GM12874 (cell line): ENCODE data around the gene ATG4D.
A peak's percentile ranks its signal among the peaks of the same experiment; 100 is the strongest.

Experiments used
- TF ChIP-seq, protein P1 (sequence below): IDR thresholded peaks from 2 replicates; pipeline ENCODE4 v1.5.1; 2011; ENCODE audit warnings: low read depth, mild to moderate bottlenecking, control low read depth, low read length, moderate library complexity; ENCODE audit not compliant: insufficient read depth

ATG4D gene

DNA sequence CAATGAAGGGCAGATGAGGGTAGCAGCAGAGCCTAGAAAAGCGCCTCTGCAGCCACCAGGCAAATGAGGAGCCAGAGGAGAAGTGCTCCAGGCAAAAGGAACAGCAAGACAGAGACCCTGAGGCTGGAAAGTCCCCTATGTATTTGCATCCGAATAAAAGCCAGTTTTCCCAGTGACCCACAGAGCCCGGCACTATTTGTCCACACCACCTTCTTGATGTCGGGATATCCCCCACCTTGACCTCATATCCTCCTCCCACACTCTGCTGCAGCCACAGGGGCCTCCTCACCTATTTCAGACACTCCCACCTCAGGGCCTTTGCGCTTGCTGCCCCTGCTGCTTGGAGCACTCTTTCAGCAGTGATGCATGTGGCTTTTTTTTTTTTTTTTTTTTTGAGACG, 6.6 kb downstream of the ATG4D start:
- TF ChIP-seq, protein P1, sequence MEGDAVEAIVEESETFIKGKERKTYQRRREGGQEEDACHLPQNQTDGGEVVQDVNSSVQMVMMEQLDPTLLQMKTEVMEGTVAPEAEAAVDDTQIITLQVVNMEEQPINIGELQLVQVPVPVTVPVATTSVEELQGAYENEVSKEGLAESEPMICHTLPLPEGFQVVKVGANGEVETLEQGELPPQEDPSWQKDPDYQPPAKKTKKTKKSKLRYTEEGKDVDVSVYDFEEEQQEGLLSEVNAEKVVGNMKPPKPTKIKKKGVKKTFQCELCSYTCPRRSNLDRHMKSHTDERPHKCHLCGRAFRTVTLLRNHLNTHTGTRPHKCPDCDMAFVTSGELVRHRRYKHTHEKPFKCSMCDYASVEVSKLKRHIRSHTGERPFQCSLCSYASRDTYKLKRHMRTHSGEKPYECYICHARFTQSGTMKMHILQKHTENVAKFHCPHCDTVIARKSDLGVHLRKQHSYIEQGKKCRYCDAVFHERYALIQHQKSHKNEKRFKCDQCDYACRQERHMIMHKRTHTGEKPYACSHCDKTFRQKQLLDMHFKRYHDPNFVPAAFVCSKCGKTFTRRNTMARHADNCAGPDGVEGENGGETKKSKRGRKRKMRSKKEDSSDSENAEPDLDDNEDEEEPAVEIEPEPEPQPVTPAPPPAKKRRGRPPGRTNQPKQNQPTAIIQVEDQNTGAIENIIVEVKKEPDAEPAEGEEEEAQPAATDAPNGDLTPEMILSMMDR = no peak

DNA sequence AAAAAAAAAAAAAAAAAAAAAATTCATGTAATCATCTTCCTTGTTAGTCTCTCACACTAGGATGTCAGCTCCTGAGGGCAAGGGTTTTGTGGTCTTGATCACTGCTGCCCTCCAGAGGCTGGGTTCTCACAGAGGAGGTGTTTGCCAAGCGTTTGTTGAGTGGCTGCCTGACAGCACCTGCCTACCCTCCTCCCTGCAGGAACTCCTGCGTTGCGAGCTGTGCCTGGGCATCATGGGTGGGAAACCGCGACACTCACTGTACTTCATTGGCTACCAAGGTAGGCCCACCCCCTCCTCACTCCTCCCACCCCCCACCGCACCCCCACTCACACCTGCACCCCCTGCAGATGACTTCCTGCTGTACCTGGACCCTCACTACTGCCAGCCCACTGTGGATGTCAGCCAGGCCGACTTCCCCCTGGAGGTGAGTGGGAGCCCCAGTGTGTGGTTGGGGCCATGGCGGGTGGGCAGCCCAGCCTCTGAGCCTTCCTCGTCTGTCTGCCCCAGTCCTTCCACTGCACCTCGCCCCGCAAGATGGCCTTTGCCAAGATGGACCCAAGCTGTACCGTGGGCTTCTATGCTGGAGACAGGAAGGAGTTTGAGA, 8.1 kb downstream of the ATG4D start:
- TF ChIP-seq, protein P1 = 0 out of 2 replicates have a peak, but pooled peaks have one; percentile 10

- TF ChIP-seq, protein P1 = no peak
Observed at GRCh38 chr19:10552510-10553053, 8.9 kb downstream of the ATG4D start.

- TF ChIP-seq, protein P1 = no peak
Observed at GRCh38 chr19:10553087-10553667, 9.5 kb downstream of the ATG4D start.

DNA sequence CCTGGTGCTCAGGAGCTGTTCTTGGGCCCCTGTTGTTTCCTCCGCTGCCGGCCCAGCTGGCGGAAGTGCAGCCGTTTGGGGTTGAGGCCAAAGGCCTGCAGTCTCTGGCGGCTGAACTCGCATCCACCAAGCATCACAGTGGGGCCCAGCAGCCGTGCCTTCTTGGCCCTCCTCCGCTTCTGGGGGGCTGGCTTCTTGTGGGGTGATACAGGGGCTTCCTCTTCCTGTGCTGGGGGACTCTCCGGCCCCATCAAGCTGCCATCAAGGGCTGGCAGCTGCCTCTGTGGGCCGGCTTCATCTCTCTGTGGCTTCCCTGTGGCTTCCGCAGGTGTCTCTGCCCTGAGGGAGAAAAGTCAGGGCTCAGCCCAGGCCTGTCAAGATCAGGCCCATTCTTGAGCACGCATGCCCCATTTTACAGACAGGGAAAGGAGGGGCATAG, 10.3 kb downstream of the ATG4D start:
- TF ChIP-seq, protein P1 = no peak

- TF ChIP-seq, protein P1 = no peak
Observed at GRCh38 chr19:10554760-10555609, 11.3 kb downstream of the ATG4D start.

DNA sequence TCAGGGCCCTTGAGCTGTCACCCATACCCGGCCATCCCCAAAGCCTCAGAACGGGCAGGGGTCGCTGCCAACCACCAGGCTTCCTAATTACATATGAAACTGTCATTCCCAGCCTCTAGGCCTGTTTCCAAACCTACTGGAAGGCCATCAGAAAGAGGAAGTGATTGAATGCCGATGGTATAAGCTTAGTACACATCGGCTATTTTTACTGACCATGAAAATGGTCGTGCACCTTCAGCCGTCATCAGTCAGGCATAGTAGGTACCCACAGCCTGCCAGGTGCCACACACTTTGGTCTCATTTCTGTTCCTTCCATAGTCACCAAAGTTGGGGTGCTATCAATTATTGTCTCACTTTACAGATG, 11.9 kb downstream of the ATG4D start:
- TF ChIP-seq, protein P1 = no peak
